Right cardiac atrium (tissue), 5 donors: ENCODE data around the gene TEKT1. TPM values are rescaled to one million over a fixed set of nuclear protein-coding genes. Genes with fewer than 3 reads are reported as not detected.

Source experiments
- polyA plus RNA-seq: library from polyadenylated mRNA; stranded (reverse); fragments of 200-250 nt; gene quantifications from one replicate; pipeline ENCODE4 v1.2.3, GENCODE V29; 2013
- total RNA-seq, 4 donors: library from RNA; stranded (reverse); fragmentation: NEBNext Ultra II Directional; extraction: Animal tissue kit (Norgen Biotek cat#: 25700); gene quantifications; one replicate each; pipeline ENCODE4 v1.2.1, GENCODE V29; 2021
- donor health status: healthy with polysubstance abuse.
- donor health status: DM: no; HTN: yes; CAD: no.
- donor health status: DM: no; HTN: no; CAD: no.
- donor health status: DM: no; HTN: yes; CAD: no; lungs with severe emphysema.
- donor health status: DM: yes; HTN: yes; CAD: no.

TEKT1 gene
- total and polyA plus RNA-seq, 5 donors: not detected

Other genes with a start within 250 kb of the TEKT1 start
- gene KIAA0753, start 191.0 kb downstream of the TEKT1 start, total RNA-seq: 1 to 10 TPM; 5.8 to 9.0 (median 6.6) TPM
- 2.9 TPM for gene KIAA0753, start 191.0 kb downstream of the TEKT1 start, polyA plus RNA-seq
- gene TXNDC17, start 190.7 kb downstream of the TEKT1 start, total RNA-seq: 10 to 100 TPM; 40.3 to 52.6 (median 47.1) TPM
- gene TXNDC17, start 190.7 kb downstream of the TEKT1 start, polyA plus RNA-seq: 129 TPM
- 10 to 100 TPM; 14.0 to 20.4 (median 15.7) TPM for gene MED31, start 180.1 kb downstream of the TEKT1 start, total RNA-seq
- gene MED31, start 180.1 kb downstream of the TEKT1 start, polyA plus RNA-seq: 24.1 TPM
- under 1 TPM; 0.47 to 0.91 (median 0.63) TPM for gene C17orf100, start 180.0 kb downstream of the TEKT1 start, total RNA-seq
- 1.0 TPM for gene C17orf100, start 180.0 kb downstream of the TEKT1 start, polyA plus RNA-seq
- not detected for gene SLC13A5, start 118.4 kb downstream of the TEKT1 start, total RNA-seq
- gene SLC13A5, start 118.4 kb downstream of the TEKT1 start, polyA plus RNA-seq: not detected
- gene XAF1, start 75.7 kb downstream of the TEKT1 start, total RNA-seq: 10 to 100 TPM; 22.5 to 43.9 (median 31.3) TPM
- gene XAF1, start 75.7 kb downstream of the TEKT1 start, polyA plus RNA-seq: 31.1 TPM
- under 1 TPM in 1 of 4 donors, not detected in 3; 0.20 TPM for gene FBXO39, start 55.5 kb downstream of the TEKT1 start, total RNA-seq
- gene FBXO39, start 55.5 kb downstream of the TEKT1 start, polyA plus RNA-seq: 0.16 TPM
- under 1 TPM in 1 of 4 donors, not detected in 3; 0.18 TPM for gene ALOX12, start 164.3 kb upstream of the TEKT1 start, total RNA-seq
- 0.09 TPM for gene ALOX12, start 164.3 kb upstream of the TEKT1 start, polyA plus RNA-seq
- 100 to 1,000 TPM; 188 to 219 (median 193) TPM for gene RNASEK, start 180.9 kb upstream of the TEKT1 start, total RNA-seq
- 357 TPM for gene RNASEK, start 180.9 kb upstream of the TEKT1 start, polyA plus RNA-seq
- gene BCL6B, start 191.3 kb upstream of the TEKT1 start, total RNA-seq: 10 to 100 TPM in 2 of 4 donors, 1 to 10 TPM in 2; 6.7 to 16.8 (median 10.1) TPM
- 6.9 TPM for gene BCL6B, start 191.3 kb upstream of the TEKT1 start, polyA plus RNA-seq
- 1 to 10 TPM in 2 of 4 donors, under 1 TPM in 2; 0.91 to 1.1 (median 0.98) TPM for gene SLC16A13, start 204.3 kb upstream of the TEKT1 start, total RNA-seq
- 1.2 TPM for gene SLC16A13, start 204.3 kb upstream of the TEKT1 start, polyA plus RNA-seq
- gene SLC16A11, start 212.4 kb upstream of the TEKT1 start, total RNA-seq: 1 to 10 TPM; 3.3 to 5.3 (median 3.7) TPM
- gene SLC16A11, start 212.4 kb upstream of the TEKT1 start, polyA plus RNA-seq: 11.3 TPM
- gene CLEC10A, start 248.5 kb upstream of the TEKT1 start, total RNA-seq: 1 to 10 TPM; 5.2 to 9.5 (median 7.6) TPM
- gene CLEC10A, start 248.5 kb upstream of the TEKT1 start, polyA plus RNA-seq: 1.6 TPM